Measurements from ENCODE around the gene CEP85. TPM values are rescaled to one million over a fixed set of nuclear protein-coding genes. Genes with fewer than 3 reads are reported as not detected.

The CEP85 gene
- total RNA-seq, 2 experiments from 2014 or later, result 47.1 to 55.2 TPM

DNA sequence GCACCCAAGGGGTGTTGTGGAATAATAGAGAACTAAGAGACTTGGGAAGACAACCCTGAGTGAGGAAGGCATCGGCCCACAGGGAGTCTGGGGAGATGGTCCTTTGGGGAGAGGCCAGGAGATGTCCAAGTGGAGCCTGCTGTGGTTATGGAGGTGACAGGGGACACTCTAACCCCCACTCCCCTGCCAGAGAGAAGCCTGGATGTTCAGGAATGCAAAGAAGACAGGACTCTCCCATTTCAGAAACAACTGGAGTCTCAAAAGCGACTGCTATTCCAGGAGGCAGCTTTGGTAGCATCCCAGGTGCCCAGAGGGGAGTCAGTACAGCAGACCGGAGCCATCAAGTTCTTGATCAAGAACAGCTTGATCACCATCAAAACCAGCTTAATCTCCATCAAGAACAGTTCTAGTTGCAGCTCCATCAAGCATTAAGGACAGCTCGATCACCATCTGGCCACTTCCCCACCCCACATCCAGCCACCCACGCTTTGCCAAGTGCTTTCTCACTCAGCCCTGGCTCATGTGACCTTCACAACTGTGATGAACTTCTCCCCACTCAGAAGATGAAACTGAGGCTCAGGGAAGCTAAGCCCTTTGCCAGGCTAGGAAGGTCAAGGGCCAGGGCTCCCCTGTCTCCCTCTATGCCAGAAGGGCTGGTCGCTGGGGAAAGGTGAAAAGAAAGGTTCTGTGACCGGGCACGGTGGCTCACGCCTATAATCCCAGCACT lies 84.5 kb downstream of the CEP85 start:
- intact Hi-C loops (cut with micrococcal nuclease; ENCODE audit: unreplicated experiment), result loop anchor here (10.0 kb wide), 1 partner anchor 226 kb away; no protein-coding TSS in a partner anchor
- Histone ChIP-seq H3K36me3 (ENCODE audit: insufficient read depth, low read length) (peaks cover 42% of the 10 kb centered on the region), H3K9me3 (ENCODE audit: low read length) (no peaks in the 10 kb centered on the region), H3K4me1 (ENCODE audit: insufficient read depth, low read length, poor library complexity, severe bottlenecking) (peaks cover 79% of the 10 kb centered on the region), H3K27ac (ENCODE audit: low read depth, low read length, poor library complexity, severe bottlenecking) (peak overlapping the region; percentile 91), H4K20me1 (ENCODE audit: insufficient read depth, low read length) (no peaks in the 10 kb centered on the region), H3K4me3 (ENCODE audit: low read depth, low read length, poor library complexity, severe bottlenecking) (peak overlapping the region; percentile 93), H2AFZ (ENCODE audit: low read length) (no peak overlapping the region), H3K79me2 (ENCODE audit: insufficient read depth, low read depth, low read length) (peaks cover 35% of the 10 kb centered on the region), H3K9me2 (ENCODE audit: insufficient read depth, low read length) (no peaks in the 10 kb centered on the region), H3K4me2 (ENCODE audit: low read length) (peak overlapping the region; percentile 95)
- DNase-seq (ENCODE audit: low spot score), result peak; percentile 50
- ChIA-PET POLR2A (interaction anchor here (0.6 to 11.7 kb wide), 8 partner anchors 10 to 105 kb away, joined by 3 to 273 read pairs (median 3); partner anchors contain the start of gene UBXN11), CTCF (ENCODE audit: unreplicated experiment) (interaction anchor here (0.7 to 3.9 kb wide), 7 partner anchors 10 to 34 kb away, joined by 3 to 37 read pairs (median 4); partner anchors contain the start of gene UBXN11)
- TF ChIP-seq EZH2phosphoT487 (IDR thresholded peaks at IDR 0.05; ENCODE audit: borderline replicate concordance, low read depth, low read length) (no peak), CTCF (conservative IDR thresholded peaks at IDR 0.05; ENCODE audit: low read length) (no peak)
- BruUV-seq (replicated peaks), result no TSS peak

DNA sequence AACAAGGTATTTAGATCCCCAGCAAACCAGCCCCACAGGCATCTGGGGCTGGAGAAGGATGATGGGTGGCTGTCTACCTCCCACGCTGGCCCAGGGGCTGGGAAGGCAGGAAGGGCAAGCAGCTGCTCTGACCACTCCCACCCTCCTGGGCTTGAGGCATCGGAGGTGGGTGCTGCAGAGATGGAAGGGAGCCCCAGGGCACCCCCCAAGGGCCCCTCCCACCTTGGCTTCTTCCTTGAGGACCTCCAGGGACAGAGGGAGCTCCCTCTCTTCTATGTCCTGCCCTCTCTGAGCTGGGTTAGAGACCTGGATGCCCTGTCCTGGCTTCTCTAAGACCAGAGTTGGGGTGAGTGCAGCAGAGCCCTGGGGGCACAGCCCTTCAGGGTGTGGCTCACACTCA lies 86.9 kb downstream of the CEP85 start:
- peak overlapping the region; percentile 93 for H3K4me3 ChIP-seq (ENCODE audit: low read depth, low read length, poor library complexity, severe bottlenecking)
- POLR2A ChIA-PET, result interaction anchor here (1.1 to 11.7 kb wide), 2 partner anchors 10 to 33 kb away, joined by 3 to 273 read pairs; no protein-coding TSS in a partner anchor
- peaks cover 35% of the 10 kb centered on the region for H3K79me2 ChIP-seq (ENCODE audit: insufficient read depth, low read depth, low read length)
- DNase-seq (ENCODE audit: low spot score), result no peak
- peak overlapping the region; percentile 95 for H3K4me2 ChIP-seq (ENCODE audit: low read length)
- H4K20me1 ChIP-seq (ENCODE audit: insufficient read depth, low read length), result no peaks in the 10 kb centered on the region
- no TSS peak for BruUV-seq (replicated peaks)
- CTCF ChIA-PET (ENCODE audit: unreplicated experiment), result interaction anchor here (0.6 to 3.9 kb wide), 5 partner anchors 21 to 40 kb away, joined by 3 to 37 read pairs (median 4); no protein-coding TSS in a partner anchor
- intact Hi-C loops (cut with micrococcal nuclease; ENCODE audit: unreplicated experiment), result loop anchor here (1.0 to 2.0 kb wide), 2 partner anchors 36 to 42 kb away; no protein-coding TSS in a partner anchor
- no peak for TF ChIP-seq EZH2phosphoT487 (IDR thresholded peaks at IDR 0.05; ENCODE audit: borderline replicate concordance, low read depth, low read length)
- no peak for TF ChIP-seq CTCF (conservative IDR thresholded peaks at IDR 0.05; ENCODE audit: low read length)
- H2AFZ ChIP-seq (ENCODE audit: low read length), result no peak overlapping the region
- peak overlapping the region; percentile 91 for H3K27ac ChIP-seq (ENCODE audit: low read depth, low read length, poor library complexity, severe bottlenecking)
- no peaks in the 10 kb centered on the region for H3K9me3 ChIP-seq (ENCODE audit: low read length)
- H3K36me3 ChIP-seq (ENCODE audit: insufficient read depth, low read length), result peaks cover 59% of the 10 kb centered on the region
- H3K9me2 ChIP-seq (ENCODE audit: insufficient read depth, low read length), result no peaks in the 10 kb centered on the region
- peaks cover 55% of the 10 kb centered on the region for H3K4me1 ChIP-seq (ENCODE audit: insufficient read depth, low read length, poor library complexity, severe bottlenecking)
